Neuronal stem cell (in vitro differentiated cells): ENCODE results near the gene RRBP1.

Experiments used
- DNase-seq: peaks from one replicate; pipeline ENCODE4 v3.0.0-alpha.2; 2013; ENCODE audit warnings: low spot score
- H2AFZ ChIP-seq: one replicate; pipeline ENCODE4 v1.6.1; 2013; ENCODE audit warnings: mild to moderate bottlenecking, low read length, inconsistent platforms
- H2AK5ac ChIP-seq: 2 replicates; pipeline ENCODE4 v1.6.1; 2013; ENCODE audit warnings: low read depth, mild to moderate bottlenecking, inconsistent platforms, low read length, moderate library complexity, mixed read lengths
- H2BK120ac ChIP-seq: 2 replicates; pipeline ENCODE4 v1.6.1; 2013; ENCODE audit warnings: low read depth, mild to moderate bottlenecking, inconsistent platforms, low read length, moderate library complexity, mixed read lengths
- H2BK12ac ChIP-seq: one replicate; pipeline ENCODE4 v1.6.1; 2013; ENCODE audit warnings: low read length, inconsistent platforms
- H2BK15ac ChIP-seq: 2 replicates; pipeline ENCODE4 v1.6.1; 2013; ENCODE audit warnings: mild to moderate bottlenecking, low read length, inconsistent platforms, mixed read lengths
- H2BK5ac ChIP-seq: one replicate; pipeline ENCODE4 v1.6.1; 2013; ENCODE audit warnings: inconsistent platforms, mild to moderate bottlenecking, low read length, moderate library complexity
- H3K14ac ChIP-seq: one replicate; pipeline ENCODE4 v1.6.1; 2013; ENCODE audit warnings: low read length, inconsistent platforms
- H3K18ac ChIP-seq: 2 replicates; pipeline ENCODE4 v1.6.1; 2013; ENCODE audit warnings: low read length, inconsistent platforms
- H3K23ac ChIP-seq: 2 replicates; pipeline ENCODE4 v1.6.1; 2013; ENCODE audit warnings: low read depth, mild to moderate bottlenecking, mixed read lengths, low read length, inconsistent platforms; ENCODE audit not compliant: poor library complexity
- H3K27ac ChIP-seq: replicated peaks from 3 replicates; pipeline ENCODE4 v1.5.1; 2013; ENCODE audit warnings: low read length, inconsistent platforms
- H3K27me3 ChIP-seq, 3 experiments: 2 replicates each; pipeline ENCODE4 v1.6.1; 2013; ENCODE audit warnings: low read length in 3 of 3, mild to moderate bottlenecking in 2 of 3, inconsistent platforms in 1 of 3, low read depth in 1 of 3, mixed read lengths in 1 of 3, moderate library complexity in 1 of 3; ENCODE audit not compliant: control insufficient read depth in 3 of 3, insufficient read depth in 3 of 3
- H3K36me3 ChIP-seq, 2 donors: replicated peaks in 1 of 2; 2 replicates each; pipeline ENCODE4 v1.6.1; 2013; ENCODE audit warnings: low read length in 2 of 2; ENCODE audit not compliant: control insufficient read depth in 2 of 2, insufficient read depth in 2 of 2
- H3K4ac ChIP-seq: 2 replicates; pipeline ENCODE4 v1.6.1; 2013; ENCODE audit warnings: inconsistent platforms, mild to moderate bottlenecking, low read length, moderate library complexity
- H3K4me1 ChIP-seq, 2 donors: 1 replicate in 1 of 2; 2 replicates in 1 of 2; pipeline ENCODE4 v1.6.1; 2013; ENCODE audit warnings: low read length in 2 of 2, low read depth in 1 of 2; ENCODE audit not compliant: control insufficient read depth in 2 of 2, insufficient read depth in 1 of 2
- H3K4me2 ChIP-seq: one replicate; pipeline ENCODE4 v1.6.1; 2013; ENCODE audit warnings: mild to moderate bottlenecking, low read length, inconsistent platforms; ENCODE audit not compliant: insufficient read depth, poor library complexity, severe bottlenecking
- H3K4me3 ChIP-seq, 2 donors: 2 replicates each; pipeline ENCODE4 v1.5.1; 2013; ENCODE audit warnings: low read length in 2 of 2, mild to moderate bottlenecking in 2 of 2, inconsistent platforms in 1 of 2, moderate library complexity in 1 of 2
- H3K79me1 ChIP-seq: one replicate; pipeline ENCODE4 v1.6.1; 2013; ENCODE audit warnings: low read depth, mild to moderate bottlenecking, inconsistent platforms, low read length, moderate library complexity
- H3K9ac ChIP-seq: one replicate; pipeline ENCODE4 v1.6.1; 2013; ENCODE audit warnings: mild to moderate bottlenecking, low read depth, low read length, inconsistent platforms; ENCODE audit not compliant: poor library complexity
- H3K9me3 ChIP-seq, 2 donors: replicated peaks in 1 of 2; 2 replicates each; pipeline versions ENCODE3 to v1.6.1; 2013; ENCODE audit warnings: low read length in 2 of 2, mild to moderate bottlenecking in 2 of 2, inconsistent platforms in 1 of 2, low read depth in 1 of 2, mixed read lengths in 1 of 2, moderate library complexity in 1 of 2; ENCODE audit not compliant: control insufficient read depth in 2 of 2, insufficient read depth in 1 of 2
- H4K8ac ChIP-seq: one replicate; pipeline ENCODE4 v1.6.1; 2013; ENCODE audit warnings: low read depth, mild to moderate bottlenecking, inconsistent platforms, low read length, moderate library complexity
- H4K91ac ChIP-seq: one replicate; pipeline ENCODE4 v1.6.1; 2013; ENCODE audit warnings: low read length, low read depth, mild to moderate bottlenecking, inconsistent platforms; ENCODE audit not compliant: poor library complexity
- WGBS, 2 donors: extraction: QIAGEN DNeasy Blood & Tissue Kit; methylation state at CpG; one replicate each; pipeline ENCODE4 v1.1.7; 2013; ENCODE audit warnings: missing lambda C conversion rate in 2 of 2, mixed read lengths in 1 of 2; ENCODE audit not compliant: insufficient read length in 2 of 2, insufficient replicate concordance in 1 of 2; ENCODE audit errors: extremely low coverage in 2 of 2; 5-methylcytosine and 5-hydroxymethylcytosine counted together

The RRBP1 gene

DNA sequence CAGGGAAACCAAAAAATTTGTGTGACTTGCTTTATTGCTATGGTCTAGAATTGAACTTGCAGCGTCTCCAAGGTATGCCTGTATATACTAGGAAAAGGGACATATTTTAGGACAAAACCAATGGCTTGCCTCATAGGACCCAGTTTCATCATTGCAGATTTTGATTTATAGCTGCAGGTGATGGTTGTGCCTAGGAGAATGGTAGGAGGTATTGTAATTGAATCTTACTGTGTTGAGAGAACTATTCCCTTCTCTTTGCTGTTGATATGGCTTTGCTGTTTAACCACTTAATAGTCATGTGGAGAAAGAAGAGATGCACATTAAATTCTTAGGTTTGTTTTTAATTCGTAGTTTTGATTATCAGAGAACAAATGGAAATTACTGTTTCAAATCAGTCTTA lies 95.8 kb downstream of the RRBP1 start:
- no peak overlapping the region for H2BK120ac ChIP-seq
- no peaks in the 10 kb centered on the region for H3K36me3 ChIP-seq
- H3K79me1 ChIP-seq: peaks cover 5% of the 10 kb centered on the region
- no peak overlapping the region for H3K14ac ChIP-seq
- H3K18ac ChIP-seq: no peak overlapping the region
- no peak overlapping the region for H3K4ac ChIP-seq
- no peak overlapping the region for H2BK15ac ChIP-seq
- no peak overlapping the region for H2AK5ac ChIP-seq
- no peak overlapping the region for H3K4me2 ChIP-seq
- H2BK5ac ChIP-seq: no peak overlapping the region
- H3K23ac ChIP-seq: no peak overlapping the region
- DNase-seq: no peak
- no peak overlapping the region for H2AFZ ChIP-seq
- no peaks in the 10 kb centered on the region for H3K9me3 ChIP-seq
- H3K27ac ChIP-seq: no peak overlapping the region
- no peak overlapping the region for H4K8ac ChIP-seq
- H3K4me3 ChIP-seq: no peak overlapping the region
- no CpG with 5 or more reads among the region's 2 CpGs for WGBS, 2 donors
- no peak overlapping the region for H3K9ac ChIP-seq
- H3K27me3 ChIP-seq: no peaks in the 10 kb centered on the region
- no peak overlapping the region for H4K91ac ChIP-seq
- no peak overlapping the region for H2BK12ac ChIP-seq
- H3K4me1 ChIP-seq: no peaks in the 10 kb centered on the region

DNA sequence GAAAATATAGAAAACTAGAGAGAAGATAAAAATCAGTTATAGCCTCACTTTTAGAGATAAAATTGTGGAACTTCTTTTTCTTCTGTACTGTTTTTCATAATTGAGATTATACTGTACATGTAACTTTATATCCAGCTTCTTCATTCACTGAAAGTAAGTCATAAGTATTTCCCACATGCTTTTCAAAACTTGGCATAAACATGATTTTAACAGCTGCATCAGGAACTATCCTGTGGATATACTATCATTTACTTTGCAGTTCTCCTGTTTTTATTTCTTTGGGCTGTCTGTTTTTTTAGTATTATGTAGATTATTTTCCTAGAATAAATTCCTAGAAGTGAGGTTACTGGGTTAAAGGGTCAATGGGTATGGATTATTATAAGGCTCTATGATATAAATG lies 97.4 kb downstream of the RRBP1 start:
- Histone ChIP-seq H2BK15ac (no peak overlapping the region), H3K4me3 (no peak overlapping the region), H2BK5ac (no peak overlapping the region), H2AK5ac (no peak overlapping the region), H3K4me2 (no peak overlapping the region), H2BK120ac (no peak overlapping the region), H2BK12ac (no peak overlapping the region), H3K36me3 (no peaks in the 10 kb centered on the region), H4K8ac (no peak overlapping the region), H3K9me3 (no peaks in the 10 kb centered on the region), H4K91ac (no peak overlapping the region), H3K9ac (no peak overlapping the region), H3K23ac (no peak overlapping the region), H3K27ac (no peak overlapping the region), H2AFZ (no peak overlapping the region), H3K18ac (no peak overlapping the region), H3K79me1 (peaks cover 5% of the 10 kb centered on the region), H3K27me3 (no peaks in the 10 kb centered on the region), H3K4ac (no peak overlapping the region), H3K4me1 (no peaks in the 10 kb centered on the region), H3K14ac (no peak overlapping the region)
- no peak for DNase-seq

DNA sequence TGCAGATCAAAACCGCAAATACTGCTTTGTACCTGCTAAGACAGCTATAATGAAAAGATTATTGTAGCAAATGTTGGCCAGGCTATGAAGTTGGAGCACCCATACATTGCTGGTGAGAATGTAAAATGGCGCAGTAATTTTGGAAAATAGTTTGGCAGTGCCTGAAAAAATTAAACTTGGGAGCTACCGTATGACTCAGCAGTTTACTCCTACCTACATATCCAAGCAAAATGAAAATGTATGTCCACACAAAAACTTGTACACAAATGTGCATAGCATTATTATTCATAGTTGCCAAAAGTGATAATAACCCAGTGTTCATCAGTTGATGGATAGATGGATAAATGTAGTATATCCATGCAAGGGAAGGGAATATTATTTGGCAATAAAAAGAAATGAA lies 98.9 kb downstream of the RRBP1 start:
- H3K18ac ChIP-seq: no peak overlapping the region
- no peak overlapping the region for H2BK15ac ChIP-seq
- no peak overlapping the region for H3K9ac ChIP-seq
- H3K4ac ChIP-seq: no peak overlapping the region
- no peak overlapping the region for H4K8ac ChIP-seq
- no peak overlapping the region for H3K4me2 ChIP-seq
- peaks cover 0 to 2% of the 10 kb centered on the region in 2 donors for H3K9me3 ChIP-seq
- no peak overlapping the region for H3K23ac ChIP-seq
- H2BK120ac ChIP-seq: no peak overlapping the region
- no peak overlapping the region for H2BK12ac ChIP-seq
- WGBS, 2 donors: no CpG with 5 or more reads among the region's 3 CpGs
- no peak overlapping the region for H2AFZ ChIP-seq
- H3K4me1 ChIP-seq: no peaks in the 10 kb centered on the region
- H3K27me3 ChIP-seq: no peaks in the 10 kb centered on the region
- H2BK5ac ChIP-seq: no peak overlapping the region
- H2AK5ac ChIP-seq: no peak overlapping the region
- H3K36me3 ChIP-seq: no peaks in the 10 kb centered on the region
- H3K79me1 ChIP-seq: peaks cover 1% of the 10 kb centered on the region
- no peak overlapping the region for H3K27ac ChIP-seq
- DNase-seq: no peak
- H4K91ac ChIP-seq: no peak overlapping the region
- H3K14ac ChIP-seq: no peak overlapping the region
- H3K4me3 ChIP-seq: no peak overlapping the region

DNA sequence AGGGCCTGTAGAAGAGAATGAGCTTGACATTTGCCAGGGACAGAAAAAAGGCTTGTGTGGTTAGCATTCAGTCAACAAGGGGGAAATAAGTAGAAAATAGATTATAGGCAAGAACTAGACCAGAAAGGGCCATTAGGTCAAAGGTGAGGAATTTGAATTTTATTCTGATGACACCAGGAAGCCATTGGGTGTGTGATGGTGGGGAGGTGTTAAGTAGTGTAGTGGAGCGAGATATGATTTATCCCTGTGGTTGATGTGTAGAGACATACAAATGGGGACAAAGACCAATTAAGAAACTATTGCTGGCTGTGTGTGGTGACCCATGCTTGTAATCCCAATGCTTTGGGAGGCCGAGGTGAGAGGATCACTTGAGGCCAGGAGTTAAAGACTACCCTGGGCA lies 101.1 kb downstream of the RRBP1 start:
- WGBS, 2 donors: no CpG with 5 or more reads among the region's 2 CpGs
- Histone ChIP-seq H3K79me1 (no peaks in the 10 kb centered on the region), H2BK12ac (no peak overlapping the region), H3K36me3 (no peaks in the 10 kb centered on the region), H3K18ac (no peak overlapping the region), H3K9me3 (peaks cover 0 to 2% of the 10 kb centered on the region in 2 donors), H2BK120ac (no peak overlapping the region), H3K4me3 (no peak overlapping the region), H3K9ac (no peak overlapping the region), H3K4me2 (no peak overlapping the region), H2AFZ (no peak overlapping the region), H2BK15ac (no peak overlapping the region), H3K4me1 (no peaks in the 10 kb centered on the region), H3K4ac (no peak overlapping the region), H2BK5ac (no peak overlapping the region), H3K23ac (no peak overlapping the region), H3K27me3 (no peaks in the 10 kb centered on the region), H3K27ac (no peak overlapping the region), H3K14ac (no peak overlapping the region), H2AK5ac (no peak overlapping the region), H4K8ac (no peak overlapping the region), H4K91ac (no peak overlapping the region)
- no peak for DNase-seq
